Renal pelvis (tissue), 4 donors: ENCODE data around the gene PXK. TPM values are rescaled to one million over a fixed set of nuclear protein-coding genes. Genes with fewer than 3 reads are reported as not detected.
"Not testable (repeated sequence)": the region's sequence is repeated elsewhere in the genome, so short reads cannot be mapped to it uniquely, and the experiment has no call there.

Experiments
- DNase-seq: peaks from one replicate; pipeline ENCODE4 v3.0.0-alpha.2; 2013
- polyA plus RNA-seq, 3 donors: library from polyadenylated mRNA; unstranded; fragments of 120-200 nt; gene quantifications; one replicate each; pipeline ENCODE4 v1.2.1, GENCODE V29; 2013; ENCODE audit not compliant: insufficient read length in 3 of 3

Gene PXK
- polyA plus RNA-seq, 3 donors: 21.8 to 37.2 (median 32.9) TPM

GRCh38 chr3:58317811-58318210 lies 14.9 kb upstream of the PXK start:
- no peak for DNase-seq

- no peak for DNase-seq
Observed at GRCh38 chr3:58321791-58322190, 10.9 kb upstream of the PXK start.

- no peak for DNase-seq
Observed at GRCh38 chr3:58322793-58323192, 9.9 kb upstream of the PXK start.

GRCh38 chr3:58323529-58324390 lies 8.9 kb upstream of the PXK start:
- no peak for DNase-seq

- no peak for DNase-seq
Observed at GRCh38 chr3:58324391-58325390, 8.0 kb upstream of the PXK start.

GRCh38 chr3:58325525-58325992 lies 7.1 kb upstream of the PXK start:
- DNase-seq: no peak

- no peak for DNase-seq
Observed at GRCh38 chr3:58326267-58326900, 6.3 kb upstream of the PXK start.

- no peak for DNase-seq
Observed at GRCh38 chr3:58329150-58329921, 3.4 kb upstream of the PXK start.

- no peak for DNase-seq
Observed at GRCh38 chr3:58329922-58330413, 2.7 kb upstream of the PXK start.

- DNase-seq: no peak
Observed at GRCh38 chr3:58331593-58332152, 1.0 kb upstream of the PXK start.

GRCh38 chr3:58333206-58334012 lies 717 bp downstream of the PXK start:
- DNase-seq: no peak

- no peak for DNase-seq
Observed at GRCh38 chr3:58334013-58334321, 1.3 kb downstream of the PXK start.

GRCh38 chr3:58334506-58334884 lies 1.8 kb downstream of the PXK start:
- no peak for DNase-seq

- no peak for DNase-seq
Observed at GRCh38 chr3:58335652-58335947, 2.9 kb downstream of the PXK start.

- no peak for DNase-seq
Observed at GRCh38 chr3:58336135-58336882, 3.6 kb downstream of the PXK start.

GRCh38 chr3:58337190-58337589 lies 4.5 kb downstream of the PXK start:
- DNase-seq: no peak

- not testable (repeated sequence) for DNase-seq
Observed at GRCh38 chr3:58339146-58339545, 6.5 kb downstream of the PXK start.

- DNase-seq: no peak
Observed at GRCh38 chr3:58340594-58341244, 8.0 kb downstream of the PXK start.

GRCh38 chr3:58341376-58341775 lies 8.7 kb downstream of the PXK start:
- DNase-seq: no peak
